RPMI7951 (cell line): Measurements from ENCODE around the gene RDH13. TPM values are rescaled to one million over a fixed set of nuclear protein-coding genes. Genes with fewer than 3 reads are reported as not detected.
"Not testable (repeated sequence)": the region's sequence is repeated elsewhere in the genome, so short reads cannot be mapped to it uniquely, and the experiment has no call there.

ENCODE experiments used
- DNase-seq: peaks from one replicate; pipeline ENCODE4 v3.0.0-alpha.2; 2012; ENCODE audit warnings: low read depth
- total RNA-seq: library from RNA; depleted of rRNA; stranded (reverse); fragments of >200 nt; shearing (Covaris generic); gene quantifications from 2 replicates; pipeline ENCODE4 v1.2.3, GENCODE V29; 2014

RDH13 gene
- total RNA-seq, 1 experiment from 2014 or later: 5.2 TPM

GRCh38 chr19:55077106-55077505, 14.2 kb upstream of the RDH13 start:
- no peak for DNase-seq

DNA sequence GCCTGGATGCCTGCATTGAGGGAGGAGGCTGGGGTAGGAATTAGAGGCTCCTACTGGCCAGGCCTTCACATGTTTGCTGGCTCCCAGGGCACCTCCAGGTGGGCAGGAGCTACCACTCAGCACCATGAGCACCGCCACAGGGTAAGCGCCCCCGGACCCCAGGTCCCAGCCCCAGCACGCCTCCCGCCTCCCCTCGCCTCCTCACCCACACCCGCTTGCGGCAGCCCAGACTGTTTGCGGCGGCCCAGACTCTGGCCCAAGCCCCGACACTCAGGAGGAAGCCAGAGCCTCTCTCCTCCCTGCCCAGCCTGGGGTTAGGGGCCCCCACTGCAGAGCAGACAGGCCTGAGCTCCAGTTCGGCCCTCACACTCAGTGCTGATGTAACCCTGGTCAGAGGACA, 13.4 kb upstream of the RDH13 start:
- DNase-seq: no peak

DNA sequence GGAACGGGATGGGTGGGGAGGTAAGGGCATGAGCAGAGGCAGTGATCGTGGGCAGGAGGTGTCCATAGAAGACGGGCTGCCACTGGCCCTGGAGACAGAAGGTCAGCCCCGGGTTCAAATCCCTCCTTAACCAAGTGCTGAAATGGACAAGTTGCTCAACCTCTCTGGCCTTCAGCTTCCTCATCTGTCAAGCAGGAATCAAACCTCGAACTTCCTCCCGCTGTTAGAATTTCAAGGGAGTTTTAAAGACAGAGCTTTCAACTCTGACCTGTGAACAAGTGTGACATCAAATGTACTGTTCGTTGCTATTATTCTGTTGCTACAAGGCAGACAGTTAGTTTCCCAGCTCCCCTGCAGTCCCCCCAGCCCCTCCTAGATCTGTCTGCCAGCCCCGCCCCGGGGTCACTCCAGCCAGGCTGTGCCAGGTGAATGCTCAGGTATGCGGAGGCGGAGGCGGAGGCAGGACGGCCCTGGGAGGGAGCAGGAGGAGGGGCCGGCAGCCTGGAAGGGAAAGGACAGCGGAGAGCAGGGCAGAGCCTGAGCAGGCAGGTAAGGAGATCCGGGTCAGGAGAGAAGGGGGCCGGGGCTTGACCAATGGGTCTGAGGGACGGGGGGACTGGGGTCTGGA, 12.5 kb upstream of the RDH13 start, which contains the start of gene EPS8L1:
TSS of gene EPS8L1 (plus strand) at position 499 of the 628 bp plus-strand sequence. CDS start 576 bp downstream, outside the sequence.
- no peak for DNase-seq

GRCh38 chr19:55071913-55072312, 9.0 kb upstream of the RDH13 start:
- no peak for DNase-seq

DNA sequence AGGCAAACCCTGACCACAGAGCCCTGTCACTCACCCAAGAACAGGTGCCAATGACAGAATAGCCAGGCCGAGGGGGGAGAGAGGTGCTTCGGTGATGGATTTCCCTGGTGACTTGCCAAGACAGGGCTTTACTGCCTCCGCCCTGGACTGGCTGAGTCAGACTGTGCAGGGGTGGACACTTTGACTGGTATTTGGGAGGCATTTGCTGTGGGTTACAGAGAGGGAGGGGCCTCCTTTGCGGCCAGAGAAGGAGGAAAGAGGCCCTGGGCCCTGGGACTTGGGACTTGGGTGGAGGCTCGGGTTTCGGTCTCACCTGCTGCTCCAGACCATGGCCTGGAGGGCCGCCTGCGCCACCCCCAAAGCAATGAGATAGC, 8.2 kb upstream of the RDH13 start:
- DNase-seq: peak; percentile 80

GRCh38 chr19:55070466-55071128, 7.6 kb upstream of the RDH13 start:
- no peak for DNase-seq

- DNase-seq: no peak
Measured at GRCh38 chr19:55069865-55070197, 6.9 kb upstream of the RDH13 start.

DNA sequence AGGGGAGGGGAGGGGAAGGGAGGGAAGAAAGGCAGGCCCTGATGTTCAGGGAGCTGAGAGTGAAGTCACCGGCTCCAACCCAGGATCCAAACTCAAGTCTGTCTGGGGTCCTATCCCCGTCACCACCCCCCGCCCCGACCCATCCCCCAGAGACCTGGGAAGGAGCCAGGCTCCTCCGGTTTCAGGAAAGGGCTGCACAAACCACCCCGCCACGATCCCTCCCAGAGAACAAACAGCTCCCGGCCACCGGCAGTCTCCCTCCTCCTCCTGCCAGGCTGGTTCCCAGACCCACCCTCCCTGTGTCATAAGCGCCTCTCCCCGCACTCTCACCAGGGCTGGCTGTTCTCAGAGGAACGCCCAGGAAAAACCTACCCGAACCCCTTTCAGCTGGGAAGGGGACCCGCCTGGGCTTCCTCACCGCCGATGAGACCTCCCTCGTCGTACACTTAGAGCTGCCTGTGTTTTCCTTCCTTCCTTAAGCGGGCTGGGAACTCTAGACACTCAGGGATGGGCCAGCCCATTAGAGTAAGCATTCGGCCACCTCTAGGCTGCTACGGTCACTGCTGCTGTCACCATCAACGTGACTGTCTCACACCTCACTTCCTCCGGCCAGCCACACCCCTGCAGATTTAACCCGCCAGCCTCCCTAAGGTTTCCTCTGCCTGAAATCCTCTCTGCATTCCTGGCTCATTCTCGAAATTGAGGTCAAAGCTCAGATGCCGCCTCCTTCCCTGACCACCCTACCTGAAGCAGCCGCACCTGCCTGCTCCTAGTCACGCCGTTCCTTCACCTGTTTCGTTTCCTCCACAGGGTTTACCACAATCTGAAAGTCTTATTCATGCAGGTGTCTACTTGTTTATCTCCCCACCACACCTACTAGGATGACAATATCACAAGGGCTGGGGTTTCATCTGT, 6.3 kb upstream of the RDH13 start:
- DNase-seq: no peak

DNA sequence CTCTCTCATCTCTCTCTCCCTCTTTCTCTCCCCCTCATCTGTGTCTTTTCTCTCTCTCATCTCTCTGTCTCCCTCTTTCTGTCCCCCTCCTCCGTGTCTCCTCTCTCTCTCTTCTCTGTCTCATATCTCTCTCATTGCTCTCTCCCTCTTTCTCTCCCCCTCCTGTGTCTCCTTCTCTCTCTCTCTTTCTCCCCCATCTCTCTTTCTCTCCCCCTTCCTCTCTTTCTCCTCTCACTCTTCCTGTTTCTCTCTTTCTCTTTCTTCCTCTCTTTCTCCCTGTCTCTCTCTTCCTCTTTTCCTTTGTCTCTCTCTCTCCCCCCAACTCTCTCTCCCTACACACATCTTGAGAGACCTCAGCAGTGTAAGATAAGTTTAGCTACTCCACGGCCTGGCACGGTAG, 4.9 kb upstream of the RDH13 start:
- no peak for DNase-seq

DNA sequence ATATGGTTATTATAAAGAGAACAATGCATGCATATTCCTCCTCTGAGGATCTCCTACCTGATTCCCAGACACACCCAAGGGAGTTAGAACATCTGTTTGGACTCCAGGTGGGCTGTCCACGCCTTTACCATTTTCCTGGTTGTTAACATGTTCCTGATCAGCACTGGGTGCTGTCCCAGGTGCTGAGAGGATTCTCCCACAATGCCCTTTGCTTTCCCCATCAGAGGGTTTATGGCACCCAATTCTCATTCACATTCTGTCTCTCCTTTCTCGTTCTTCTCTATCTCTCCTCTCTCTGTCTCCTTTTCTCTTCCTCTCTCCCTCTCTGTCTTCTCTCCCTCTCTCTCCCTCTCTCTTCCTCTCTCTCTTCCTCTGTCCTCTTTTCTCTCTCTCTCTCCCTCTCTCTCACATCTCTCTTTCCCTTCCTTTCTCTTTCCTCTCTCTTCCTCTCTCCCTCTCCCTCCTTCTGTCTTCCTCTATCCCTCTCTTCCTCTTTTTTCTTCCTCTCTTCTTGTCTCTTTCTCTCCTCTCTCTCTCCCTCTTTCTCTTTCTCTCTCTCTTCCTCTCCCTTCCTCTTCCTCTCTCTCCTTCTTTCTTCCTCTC, 3.3 kb upstream of the RDH13 start:
- DNase-seq: no peak

GRCh38 chr19:55065516-55065915, 2.6 kb upstream of the RDH13 start:
- not testable (repeated sequence) for DNase-seq

DNA sequence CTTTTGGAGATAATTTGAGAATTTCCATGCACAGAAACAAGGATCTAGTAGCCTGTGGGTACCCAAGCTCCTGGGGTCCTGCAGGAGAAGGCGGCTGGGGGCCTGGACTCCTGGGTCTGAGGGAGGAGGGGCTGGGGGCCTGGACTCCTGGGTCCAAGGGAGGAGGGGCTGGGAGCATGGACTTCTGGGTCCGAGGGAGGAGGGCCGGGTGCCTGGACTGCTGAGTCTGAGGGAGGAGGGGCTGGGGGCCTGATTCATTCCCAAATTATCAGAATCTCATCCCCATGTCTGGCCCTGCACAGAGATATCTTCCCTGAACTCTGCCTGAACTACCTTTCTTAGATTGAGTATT, 520 bp upstream of the RDH13 start:
- no peak for DNase-seq

GRCh38 chr19:55060287-55060686, 2.7 kb downstream of the RDH13 start:
- not testable (repeated sequence) for DNase-seq

GRCh38 chr19:55058781-55059610, 4.0 kb downstream of the RDH13 start:
- DNase-seq: no peak

DNA sequence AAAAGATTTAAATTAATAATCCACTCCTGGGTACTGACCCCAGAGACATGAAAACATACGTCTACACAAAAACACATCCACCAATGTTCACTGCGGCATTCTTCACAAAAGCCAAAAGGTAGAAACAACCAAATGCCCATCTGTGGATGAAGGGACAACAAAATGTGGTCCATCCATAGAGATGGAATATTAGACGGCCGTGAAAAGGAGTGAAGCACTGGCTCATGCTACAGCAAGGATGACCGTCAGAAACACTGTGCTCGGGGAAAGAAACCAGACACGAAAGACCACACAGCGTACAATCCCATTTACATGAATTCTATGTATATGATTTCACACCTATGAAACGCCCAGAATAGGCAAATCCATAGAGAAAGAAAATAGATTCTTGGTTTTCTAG, 6.1 kb downstream of the RDH13 start:
- no peak for DNase-seq

GRCh38 chr19:55053735-55054134, 9.2 kb downstream of the RDH13 start:
- no peak for DNase-seq

DNA sequence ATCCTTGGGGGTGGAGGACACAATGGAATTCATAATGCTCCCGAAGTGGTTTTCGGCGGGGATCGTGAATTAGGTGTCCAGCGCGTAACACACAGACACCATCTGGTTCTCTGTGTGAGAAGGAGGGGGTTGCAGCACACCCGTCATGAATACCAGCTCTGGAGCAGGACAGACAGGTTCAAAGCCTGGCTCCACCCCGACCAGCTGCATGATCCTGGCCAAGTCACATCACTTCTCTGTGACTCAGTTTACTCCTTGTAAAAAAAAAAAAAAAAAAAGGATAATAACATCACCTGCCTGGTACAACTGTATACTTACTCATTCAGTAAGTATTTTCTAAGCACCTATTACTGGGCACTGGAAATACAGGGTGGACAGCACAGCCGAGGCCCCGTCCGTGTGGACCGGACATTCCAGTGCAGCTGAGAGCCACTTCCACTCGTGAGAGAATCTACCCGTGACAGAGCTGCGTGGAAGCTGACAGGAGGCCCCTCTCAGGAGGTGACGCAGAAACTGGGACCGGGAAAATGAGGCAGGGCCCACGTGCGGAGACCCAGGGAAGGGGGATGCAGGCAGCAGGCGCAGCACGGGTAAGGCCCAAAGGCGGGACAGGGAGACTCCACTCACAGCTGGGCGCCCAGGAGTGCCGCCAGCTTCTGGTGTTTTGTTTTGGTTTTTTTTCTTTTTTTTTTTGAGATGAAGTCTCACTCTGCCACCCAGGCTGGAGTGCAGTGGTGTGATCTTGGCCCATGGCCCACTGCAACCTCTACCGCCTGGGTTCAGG, 12.0 kb downstream of the RDH13 start:
- DNase-seq: no peak

DNA sequence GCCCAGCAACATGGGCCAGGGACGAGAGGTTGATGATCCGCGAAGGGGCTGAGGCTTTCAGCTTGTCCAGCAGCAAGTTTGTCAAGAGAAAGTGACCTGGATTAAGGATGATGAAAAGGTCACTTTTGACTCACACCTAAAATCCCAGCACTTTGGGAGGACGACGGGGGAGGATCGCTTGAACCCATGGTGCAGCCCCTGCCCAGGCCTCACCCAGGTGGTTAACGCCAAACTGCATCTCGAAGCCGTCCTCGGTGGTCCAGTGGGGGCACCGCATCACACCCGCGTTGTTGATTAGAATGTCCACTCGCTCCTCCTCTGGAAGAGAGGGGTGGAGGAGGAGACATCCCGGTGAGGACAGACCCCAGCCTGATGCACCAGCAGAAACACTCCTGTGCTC, 14.5 kb downstream of the RDH13 start:
- no peak for DNase-seq

DNA sequence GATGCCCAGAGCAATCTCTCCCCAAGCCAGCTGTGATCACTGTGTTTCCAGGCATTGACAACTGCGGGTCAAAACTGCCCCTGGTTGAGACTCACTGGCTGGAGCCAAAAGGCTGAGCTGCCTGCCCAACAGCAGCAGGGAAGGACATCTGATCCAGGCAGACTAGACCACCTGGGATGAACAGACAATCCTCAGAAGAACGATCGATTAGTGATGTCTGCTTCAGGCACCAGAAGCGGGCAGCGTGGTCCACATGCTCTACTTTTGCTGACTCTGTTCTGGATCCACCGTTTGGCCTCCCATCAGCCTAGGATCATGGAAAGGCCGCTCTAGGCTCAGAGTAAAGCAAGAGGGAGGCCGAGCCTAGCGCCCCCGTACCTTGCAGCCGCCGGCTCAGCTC, 15.0 kb downstream of the RDH13 start:
- DNase-seq: no peak

DNA sequence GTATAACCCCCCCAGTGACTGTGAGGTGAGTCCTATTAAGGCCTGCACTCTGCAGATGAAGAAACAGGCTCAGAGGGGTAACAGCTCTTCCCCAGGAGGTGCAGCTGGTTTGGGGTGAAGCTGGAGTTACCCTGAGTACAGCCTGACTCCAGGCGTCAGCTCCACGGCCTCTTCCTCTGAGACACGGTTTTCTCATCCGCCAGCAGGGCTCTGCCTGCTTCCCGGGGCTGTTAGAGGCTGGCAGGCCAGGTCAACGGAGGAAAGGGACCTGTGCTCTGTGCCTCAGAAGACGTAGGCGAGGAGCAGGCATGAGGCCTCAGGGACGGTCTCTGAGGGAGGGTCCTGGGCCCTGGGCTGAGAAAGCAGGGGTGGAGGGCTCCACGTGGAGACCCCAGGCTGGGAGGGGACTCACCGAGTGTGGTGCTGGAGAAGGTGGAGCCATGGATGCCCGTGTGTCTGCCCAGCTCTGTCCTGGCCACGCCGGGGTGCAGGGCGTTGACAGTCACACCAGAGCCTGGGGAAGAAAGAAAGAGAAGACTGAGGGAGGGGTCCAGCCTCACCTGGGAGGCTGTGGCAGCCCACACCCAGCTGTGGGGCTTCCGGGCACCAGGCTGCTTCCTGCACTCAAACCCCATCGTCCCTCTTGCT, 15.8 kb downstream of the RDH13 start:
- DNase-seq: no peak
